SK-N-SH (cell line): Measurements from ENCODE around the gene TAAR2. TPM values are rescaled to one million over a fixed set of nuclear protein-coding genes. Genes with fewer than 3 reads are reported as not detected.

Experiments
- CTCF ChIA-PET: fragments of 300-600, 350-600 bp; formaldehyde crosslinking; extraction: SDS; loops from one replicate; lab custom pipeline; 2021; lab: Yijun Ruan, JAX
- POLR2A ChIA-PET: fragments of 350-600 bp; sonication (Branson Sonifier 250); formaldehyde crosslinking; extraction: SDS; loops from one replicate; lab custom pipeline; 2020; ENCODE audit warnings: antibody characterized with exemption, inconsistent platforms; lab: Yijun Ruan, JAX
- DNase-seq: peaks from one replicate; pipeline ENCODE4 v3.0.0; 2012
- H2AFZ ChIP-seq: fragments of 200-600 bp; sonication (generic); 2 replicates; pipeline ENCODE4 v1.8.1; 2016; ENCODE audit warnings: antibody characterized with exemption, mild to moderate bottlenecking, low read depth
- H3F3A ChIP-seq: fragments of 200-600 bp; sonication (generic); replicated peaks from 2 replicates; pipeline ENCODE3; 2016; ENCODE audit warnings: antibody characterized with exemption, mild to moderate bottlenecking; ENCODE audit not compliant: insufficient read depth
- H3K27ac ChIP-seq, 2 experiments: fragments of 200-500 bp in 1 of 2; fragments of 200-600 bp in 1 of 2; sonication (Bioruptor generic) in 1 of 2; sonication (generic), shearing (Covaris generic) in 1 of 2; 2 replicates each; pipeline versions ENCODE4 v1.5.1 to v1.6.1; 2014 to 2016; ENCODE audit warnings: low read depth in 2 of 2, inconsistent platforms in 1 of 2, low read length in 1 of 2, mild to moderate bottlenecking in 1 of 2, mixed read lengths in 1 of 2
- H3K27me3 ChIP-seq: fragments of 200-600 bp; sonication (generic), shearing (Covaris generic); 2 replicates; pipeline ENCODE4 v1.6.1; 2016; ENCODE audit warnings: mixed run types; ENCODE audit not compliant: insufficient read depth
- H3K36me3 ChIP-seq, 2 experiments: fragments of 200-500 bp in 1 of 2; fragments of 200-600 bp in 1 of 2; sonication (Bioruptor generic) in 1 of 2; sonication (generic) in 1 of 2; replicated peaks in 1 of 2; 2 replicates each; pipeline versions ENCODE3 to v1.5.1; 2014 to 2016; ENCODE audit warnings: low read length in 1 of 2, mild to moderate bottlenecking in 1 of 2; ENCODE audit not compliant: insufficient read depth in 2 of 2, control insufficient read depth in 1 of 2
- H3K4me1 ChIP-seq, 2 experiments: fragments of 200-500 bp in 1 of 2; fragments of 200-600 bp in 1 of 2; sonication (Bioruptor generic) in 1 of 2; sonication (generic), shearing (Covaris generic) in 1 of 2; 2 replicates each; pipeline versions ENCODE4 v1.5.1 to v1.6.1; 2014 to 2016; ENCODE audit warnings: low read depth in 1 of 2, low read length in 1 of 2, mixed run types in 1 of 2; ENCODE audit not compliant: insufficient read depth in 2 of 2, control insufficient read depth in 1 of 2
- H3K4me2 ChIP-seq: fragments of 200-600 bp; sonication (generic), shearing (Covaris generic); 2 replicates; pipeline ENCODE4 v1.6.1; 2017; ENCODE audit warnings: mixed run types
- H3K4me3 ChIP-seq, 2 experiments: fragments of 200-500 bp in 1 of 2; fragments of 200-600 bp in 1 of 2; sonication (Bioruptor generic) in 1 of 2; sonication (generic), shearing (Covaris generic) in 1 of 2; 2 replicates each; pipeline versions ENCODE4 v1.5.1 to v1.8.1; 2014 to 2016; ENCODE audit warnings: low read depth in 2 of 2, inconsistent platforms in 1 of 2, low read length in 1 of 2, mild to moderate bottlenecking in 1 of 2, mixed read lengths in 1 of 2, moderate library complexity in 1 of 2
- H3K79me2 ChIP-seq: fragments of 200-600 bp; sonication (generic); 2 replicates; pipeline ENCODE4 v1.8.1; 2017; ENCODE audit warnings: mild to moderate bottlenecking; ENCODE audit not compliant: insufficient read depth
- H3K9ac ChIP-seq: fragments of 200-600 bp; sonication (generic); 2 replicates; pipeline ENCODE4 v1.6.1; 2017; ENCODE audit warnings: mixed run types
- H3K9me2 ChIP-seq: fragments of 200-600 bp; sonication (generic); 2 replicates; pipeline ENCODE4 v1.6.1; 2017; ENCODE audit warnings: mixed run types
- H3K9me3 ChIP-seq: fragments of 200-600 bp; sonication (generic); 2 replicates; pipeline ENCODE4 v1.6.1; 2017; ENCODE audit warnings: mixed run types, mild to moderate bottlenecking, moderate library complexity
- H4K20me1 ChIP-seq: fragments of 200-600 bp; sonication (generic); 2 replicates; pipeline ENCODE4 v1.6.1; 2017; ENCODE audit warnings: mild to moderate bottlenecking, mixed run types; ENCODE audit not compliant: insufficient read depth
- CHD2 ChIP-seq: fragments of 150-350 bp; IDR thresholded peaks from 2 replicates; pipeline ENCODE4 v1.6.1; 2018; ENCODE audit warnings: low read length; ENCODE audit not compliant: partially characterized antibody
- CTCF ChIP-seq: fragments of 200-600 bp; sonication (generic); IDR thresholded peaks from 2 replicates; pipeline ENCODE4 v1.6.1; 2017; ENCODE audit warnings: antibody characterized with exemption, mild to moderate bottlenecking, moderate library complexity
- EZH2phosphoT487 ChIP-seq: fragments of 200-600 bp; sonication (generic); IDR thresholded peaks from 2 replicates; pipeline ENCODE4 v1.6.1; 2017; ENCODE audit warnings: low read depth, mixed run types, mild to moderate bottlenecking, antibody characterized with exemption, moderate library complexity, borderline replicate concordance
- FOXM1 ChIP-seq: IDR thresholded peaks from 2 replicates; pipeline ENCODE4 v1.4.0; 2012; ENCODE audit warnings: low read depth, mild to moderate bottlenecking
- GABPA ChIP-seq: IDR thresholded peaks from 2 replicates; pipeline ENCODE4 v1.4.0; 2012; ENCODE audit warnings: low read depth, mild to moderate bottlenecking
- NRF1 ChIP-seq: IDR thresholded peaks from 2 replicates; pipeline ENCODE4 v1.6.1; 2012; ENCODE audit warnings: low read depth, mild to moderate bottlenecking, low read length
- POLR2AphosphoS5 ChIP-seq: IDR thresholded peaks from 2 replicates; pipeline ENCODE4 v1.6.1; 2012; ENCODE audit warnings: low read depth, low read length
- RCOR1 ChIP-seq: fragments of 150-350 bp; IDR thresholded peaks from 2 replicates; pipeline ENCODE4 v1.6.1; 2017; ENCODE audit warnings: antibody characterized with exemption, low read length
- REST ChIP-seq: IDR thresholded peaks from 2 replicates; pipeline ENCODE4 v1.6.1; 2012; ENCODE audit warnings: mild to moderate bottlenecking, low read depth, low read length, moderate library complexity
- RFX5 ChIP-seq: IDR thresholded peaks from 2 replicates; pipeline ENCODE4 v1.6.1; 2012; ENCODE audit warnings: mild to moderate bottlenecking, improper control_type of control experiment, low read length
- RXRA ChIP-seq: IDR thresholded peaks from 2 replicates; pipeline ENCODE4 v1.4.0; 2012; ENCODE audit warnings: low read depth, mild to moderate bottlenecking, borderline replicate concordance
- SIN3A ChIP-seq: IDR thresholded peaks from 2 replicates; pipeline ENCODE4 v1.6.1; 2012; ENCODE audit warnings: low read depth, mild to moderate bottlenecking, low read length, moderate library complexity, borderline replicate concordance
- TCF12 ChIP-seq: IDR thresholded peaks from 2 replicates; pipeline ENCODE4 v1.4.0; 2012
- TEAD4 ChIP-seq: IDR thresholded peaks from 2 replicates; pipeline ENCODE4 v1.4.0; 2012; ENCODE audit warnings: mild to moderate bottlenecking, borderline replicate concordance; ENCODE audit not compliant: insufficient read depth
- USF2 ChIP-seq: fragments of 150-350 bp; IDR thresholded peaks from 2 replicates; pipeline ENCODE4 v1.6.1; 2017; ENCODE audit warnings: antibody characterized with exemption, low read length, low read depth, borderline replicate concordance
- WGBS: methylation state at CpG from one replicate; pipeline ENCODE4 v1.1.6; 2017; ENCODE audit warnings: low lambda C conversion rate; 5-methylcytosine and 5-hydroxymethylcytosine counted together
- polyA plus RNA-seq, 3 experiments: library from polyadenylated mRNA; depleted of rRNA; stranded (reverse); fragments of >200 nt; gene quantifications; 2 replicates each; pipeline ENCODE4 v1.2.3, GENCODE V29; 2012
- TF ChIP-seq, protein P1 (sequence below): IDR thresholded peaks from 2 replicates; pipeline ENCODE4 v1.4.0; 2012; ENCODE audit warnings: low read depth, borderline replicate concordance
- TF ChIP-seq, protein P2 (sequence below): IDR thresholded peaks from 2 replicates; pipeline ENCODE4 v1.4.0; 2012; ENCODE audit warnings: low read depth
- TF ChIP-seq, protein P3 (sequence below): IDR thresholded peaks from 2 replicates; pipeline ENCODE4 v1.4.0; 2012; ENCODE audit warnings: low read depth, borderline replicate concordance
- TF ChIP-seq, protein P4 (sequence below): IDR thresholded peaks from 2 replicates; pipeline ENCODE4; 2012

The TAAR2 gene
- polyA plus RNA-seq, 1 of the 3 experiments (the other 2 are of a cell fraction), result not detected

DNA sequence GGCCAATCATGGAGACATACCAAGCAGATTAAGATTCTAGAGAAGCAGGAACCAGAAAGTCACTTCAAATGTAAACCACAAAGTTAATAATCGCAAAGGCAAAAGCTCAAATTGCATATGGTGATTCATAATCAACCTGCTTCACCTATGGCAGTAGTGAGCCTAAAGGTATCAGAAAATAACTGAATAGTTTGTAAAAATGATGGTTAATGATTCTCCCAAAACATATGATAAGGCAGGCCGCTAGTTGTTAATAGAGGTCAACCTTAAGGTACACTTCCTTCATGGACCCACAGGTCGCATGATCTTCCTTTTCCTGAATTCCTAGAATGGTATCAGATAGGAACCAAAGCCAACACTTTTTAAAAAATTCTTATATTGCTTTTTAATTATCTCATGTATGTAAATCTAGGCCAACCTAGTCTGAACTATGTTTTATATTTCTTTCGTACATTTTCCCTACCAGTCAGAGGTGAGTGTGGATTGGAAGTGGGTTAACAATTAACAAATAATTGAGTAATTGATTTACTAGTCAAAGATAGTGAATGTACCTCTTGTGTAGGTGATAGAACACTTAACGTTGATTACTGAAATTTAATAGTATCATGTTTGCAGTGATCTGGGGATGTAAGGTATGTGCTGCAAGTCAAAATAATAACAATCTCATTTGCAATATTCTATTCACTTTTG lies 16.4 kb downstream of the TAAR2 start:
- TF ChIP-seq EZH2phosphoT487, result no peak
- TF ChIP-seq REST, result no peak
- no peak for TF ChIP-seq CTCF
- TF ChIP-seq SIN3A, result no peak
- TF ChIP-seq USF2, result no peak
- no peak for TF ChIP-seq RFX5
- TF ChIP-seq FOXM1, result no peak
- TF ChIP-seq, protein P1, sequence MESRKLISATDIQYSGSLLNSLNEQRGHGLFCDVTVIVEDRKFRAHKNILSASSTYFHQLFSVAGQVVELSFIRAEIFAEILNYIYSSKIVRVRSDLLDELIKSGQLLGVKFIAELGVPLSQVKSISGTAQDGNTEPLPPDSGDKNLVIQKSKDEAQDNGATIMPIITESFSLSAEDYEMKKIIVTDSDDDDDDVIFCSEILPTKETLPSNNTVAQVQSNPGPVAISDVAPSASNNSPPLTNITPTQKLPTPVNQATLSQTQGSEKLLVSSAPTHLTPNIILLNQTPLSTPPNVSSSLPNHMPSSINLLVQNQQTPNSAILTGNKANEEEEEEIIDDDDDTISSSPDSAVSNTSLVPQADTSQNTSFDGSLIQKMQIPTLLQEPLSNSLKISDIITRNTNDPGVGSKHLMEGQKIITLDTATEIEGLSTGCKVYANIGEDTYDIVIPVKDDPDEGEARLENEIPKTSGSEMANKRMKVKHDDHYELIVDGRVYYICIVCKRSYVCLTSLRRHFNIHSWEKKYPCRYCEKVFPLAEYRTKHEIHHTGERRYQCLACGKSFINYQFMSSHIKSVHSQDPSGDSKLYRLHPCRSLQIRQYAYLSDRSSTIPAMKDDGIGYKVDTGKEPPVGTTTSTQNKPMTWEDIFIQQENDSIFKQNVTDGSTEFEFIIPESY, result no peak
- TF ChIP-seq, protein P2, sequence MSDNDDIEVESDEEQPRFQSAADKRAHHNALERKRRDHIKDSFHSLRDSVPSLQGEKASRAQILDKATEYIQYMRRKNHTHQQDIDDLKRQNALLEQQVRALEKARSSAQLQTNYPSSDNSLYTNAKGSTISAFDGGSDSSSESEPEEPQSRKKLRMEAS, result no peak
- TF ChIP-seq TCF12, result no peak
- TF ChIP-seq, protein P3, sequence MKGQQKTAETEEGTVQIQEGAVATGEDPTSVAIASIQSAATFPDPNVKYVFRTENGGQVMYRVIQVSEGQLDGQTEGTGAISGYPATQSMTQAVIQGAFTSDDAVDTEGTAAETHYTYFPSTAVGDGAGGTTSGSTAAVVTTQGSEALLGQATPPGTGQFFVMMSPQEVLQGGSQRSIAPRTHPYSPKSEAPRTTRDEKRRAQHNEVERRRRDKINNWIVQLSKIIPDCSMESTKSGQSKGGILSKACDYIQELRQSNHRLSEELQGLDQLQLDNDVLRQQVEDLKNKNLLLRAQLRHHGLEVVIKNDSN, result no peak
- TF ChIP-seq, protein P4, sequence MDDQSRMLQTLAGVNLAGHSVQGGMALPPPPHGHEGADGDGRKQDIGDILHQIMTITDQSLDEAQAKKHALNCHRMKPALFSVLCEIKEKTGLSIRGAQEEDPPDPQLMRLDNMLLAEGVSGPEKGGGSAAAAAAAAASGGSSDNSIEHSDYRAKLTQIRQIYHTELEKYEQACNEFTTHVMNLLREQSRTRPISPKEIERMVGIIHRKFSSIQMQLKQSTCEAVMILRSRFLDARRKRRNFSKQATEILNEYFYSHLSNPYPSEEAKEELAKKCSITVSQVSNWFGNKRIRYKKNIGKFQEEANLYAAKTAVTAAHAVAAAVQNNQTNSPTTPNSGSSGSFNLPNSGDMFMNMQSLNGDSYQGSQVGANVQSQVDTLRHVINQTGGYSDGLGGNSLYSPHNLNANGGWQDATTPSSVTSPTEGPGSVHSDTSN, result no peak
- TF ChIP-seq CHD2, result no peak
- TF ChIP-seq GABPA, result no peak
- no peak for TF ChIP-seq NRF1
- TF ChIP-seq POLR2AphosphoS5, result no peak
- TF ChIP-seq RCOR1, result no peak
- TF ChIP-seq TEAD4, result no peak
- no peak for TF ChIP-seq RXRA

More for the DNA sequence above, 16.4 kb downstream of the TAAR2 start:
- Histone ChIP-seq H3K9me2 (no peaks in the 10 kb centered on the region), H3K9me3 (no peaks in the 10 kb centered on the region), H3K27me3 (no peaks in the 10 kb centered on the region; the same call in 1 of the 2 replicates), H4K20me1 (no peaks in the 10 kb centered on the region), H3F3A (no peaks in the 10 kb centered on the region), H3K4me1 (no peaks in the 10 kb centered on the region), H3K79me2 (no peaks in the 10 kb centered on the region), H3K9ac (no peak overlapping the region), H3K27ac (no peak overlapping the region), H3K4me2 (no peak overlapping the region), H3K36me3 (no peaks in the 10 kb centered on the region), H2AFZ (no peak overlapping the region), H3K4me3 (no peak overlapping the region)
- no peak for DNase-seq
- CTCF ChIA-PET, result no interaction called here
- WGBS, result 25% methylated on average over 5 of the region's 5 CpGs
- POLR2A ChIA-PET, result no interaction called here
